ENCODE data around the gene OR2K2.
A peak's percentile ranks its signal among the peaks of the same experiment; 100 is the strongest.
"Not testable (repeated sequence)": the region's sequence is repeated elsewhere in the genome, so short reads cannot be mapped to it uniquely, and the experiment has no call there.

Gene OR2K2

DNA sequence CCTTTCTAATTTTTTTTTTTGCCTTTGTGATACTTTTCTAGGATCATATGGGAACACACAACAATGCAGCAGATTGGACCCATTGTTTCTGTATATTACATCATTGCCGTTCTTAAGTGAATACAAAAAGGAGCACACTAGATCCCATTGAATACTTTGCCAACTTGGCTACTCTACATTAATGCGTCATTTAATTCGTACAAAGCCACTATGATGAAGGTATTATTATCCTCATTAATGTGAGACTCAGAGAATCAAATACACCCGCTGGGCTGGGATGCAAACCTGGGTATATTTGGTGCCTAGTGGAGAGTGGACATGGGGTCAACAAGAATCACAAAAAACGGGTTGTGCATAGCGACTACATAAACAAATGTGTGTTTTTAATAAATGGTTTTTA is 31.9 kb downstream of the OR2K2 start:
- DNase-seq (ENCODE audit: low read depth) = no peak

DNA sequence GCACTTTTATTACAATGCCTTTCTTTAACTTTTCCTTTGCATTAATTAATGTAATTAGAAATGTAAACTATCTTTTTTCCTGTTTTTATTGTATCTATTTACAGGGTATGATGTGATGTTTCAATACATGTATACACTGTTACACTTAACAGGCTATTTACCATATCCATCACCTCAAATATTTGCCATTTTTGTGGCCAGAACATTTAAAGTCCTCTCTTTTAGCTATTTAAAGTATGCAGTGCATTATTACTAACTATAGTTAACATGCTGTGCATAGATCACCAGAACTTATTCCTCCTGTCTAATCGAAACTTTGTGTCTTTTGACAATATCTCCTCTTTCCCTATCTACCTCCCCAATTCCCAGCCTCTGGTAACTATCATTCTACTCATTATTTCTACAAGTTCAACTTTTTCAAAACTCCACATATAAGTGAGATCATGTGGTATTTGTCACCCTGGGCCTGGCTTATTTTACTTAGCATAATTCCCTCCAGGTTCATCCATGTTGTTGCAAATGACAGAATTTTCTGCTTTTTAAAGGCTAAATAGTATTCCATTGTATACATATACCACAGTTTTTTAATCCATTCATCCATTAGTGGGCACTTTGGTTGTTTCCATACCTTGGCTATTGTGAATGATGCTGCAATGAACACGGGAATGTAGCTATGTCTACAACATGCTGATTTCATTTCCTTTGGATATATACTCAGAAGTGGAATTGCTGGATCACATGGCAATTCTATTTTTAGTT is 32.8 kb downstream of the OR2K2 start:
- DNase-seq (ENCODE audit: low read depth) = no peak

DNA sequence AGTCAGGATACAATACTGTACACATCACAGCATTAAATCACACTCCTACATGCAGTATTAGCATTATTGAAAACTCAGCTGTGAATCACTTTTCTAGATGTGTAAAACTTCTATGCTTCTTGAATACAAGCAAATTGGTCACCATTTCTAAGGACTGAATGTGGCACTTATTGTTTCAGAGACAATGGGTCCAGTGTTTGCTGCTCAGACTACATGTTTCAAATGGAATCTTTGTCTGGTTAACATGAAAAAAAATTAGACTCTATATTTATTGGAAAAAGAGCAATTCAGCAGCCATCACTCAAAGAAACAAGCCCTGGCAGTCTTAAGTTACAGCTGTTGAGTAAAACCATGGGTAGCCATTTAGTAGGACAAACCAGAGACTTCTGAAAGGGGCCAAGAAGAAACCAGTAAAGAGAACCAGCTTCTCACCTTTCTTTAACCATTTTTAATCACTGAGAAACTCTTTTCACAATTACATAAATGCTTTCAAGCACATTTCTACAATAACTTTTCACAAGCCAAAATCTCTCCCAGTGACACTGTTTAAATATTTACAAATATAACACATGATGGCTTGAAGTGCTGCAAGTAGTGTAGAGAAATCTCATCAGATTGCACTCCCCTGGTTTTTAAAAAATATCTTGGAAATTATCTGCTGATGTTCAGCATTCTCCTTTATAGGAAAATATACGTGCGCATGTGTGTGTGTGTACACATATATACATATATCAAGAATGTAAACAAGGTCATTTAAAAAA is 35.2 kb downstream of the OR2K2 start:
- DNase-seq (ENCODE audit: low read depth) = no peak

DNA sequence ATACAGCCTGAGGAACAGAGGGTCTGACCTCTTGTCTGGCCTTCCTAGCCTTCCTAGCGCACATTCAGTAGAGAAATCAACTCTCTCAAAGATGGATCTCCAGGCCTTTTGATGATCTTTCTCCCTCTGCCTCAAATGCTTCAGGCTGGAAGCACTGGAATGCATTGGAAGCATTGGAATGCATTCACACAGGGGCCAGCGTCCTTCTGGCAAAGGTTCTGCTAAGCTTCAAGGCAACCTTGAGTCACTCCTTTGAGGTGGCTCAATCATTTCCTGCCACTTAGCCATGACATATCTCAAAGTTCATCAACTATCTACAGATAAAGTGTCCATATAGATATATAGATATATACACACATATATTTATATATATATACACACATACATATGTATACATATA is 42.9 kb downstream of the OR2K2 start:
- DNase-seq (ENCODE audit: low read depth) = peak; percentile 75

DNA sequence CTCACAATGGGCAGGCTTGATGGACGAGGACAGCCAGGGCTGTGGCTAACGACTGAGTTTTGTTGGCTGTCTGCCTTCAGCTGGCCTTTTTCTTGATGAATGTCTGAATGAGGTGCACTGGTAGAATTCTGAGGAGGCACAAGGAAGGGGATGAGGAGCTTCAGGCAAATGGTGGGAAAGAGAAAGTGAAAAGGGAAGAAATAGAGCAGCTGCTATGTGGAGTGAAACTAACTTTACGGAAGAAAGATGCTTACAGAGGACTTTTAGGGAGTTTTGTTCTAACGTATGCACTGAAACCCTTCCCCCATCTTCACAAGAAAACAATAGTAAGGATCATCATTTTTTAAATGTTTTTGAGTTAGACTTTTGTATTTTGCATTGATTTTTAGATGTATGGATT is 45.3 kb downstream of the OR2K2 start:
- DNase-seq (ENCODE audit: low read depth) = no peak

DNA sequence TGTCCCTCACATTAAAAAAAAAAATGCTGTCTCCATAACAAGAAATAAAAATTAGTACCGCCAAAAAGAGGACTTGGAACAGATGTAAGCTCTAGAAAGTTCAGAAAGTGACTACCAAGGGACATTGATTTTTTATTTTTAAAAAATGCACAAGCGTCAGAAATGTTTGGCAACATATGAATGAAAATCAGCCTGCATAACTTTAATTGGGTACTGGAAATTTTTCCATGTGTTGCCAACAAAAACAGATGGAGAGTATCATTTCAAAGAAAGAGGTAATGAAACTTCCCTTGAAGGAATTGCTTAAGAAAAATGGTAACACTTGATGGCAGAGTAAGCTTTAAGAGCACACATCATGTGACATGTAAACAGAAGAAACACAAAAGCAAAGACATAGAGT is 47.2 kb downstream of the OR2K2 start:
- no peak for DNase-seq (ENCODE audit: low read depth)

DNA sequence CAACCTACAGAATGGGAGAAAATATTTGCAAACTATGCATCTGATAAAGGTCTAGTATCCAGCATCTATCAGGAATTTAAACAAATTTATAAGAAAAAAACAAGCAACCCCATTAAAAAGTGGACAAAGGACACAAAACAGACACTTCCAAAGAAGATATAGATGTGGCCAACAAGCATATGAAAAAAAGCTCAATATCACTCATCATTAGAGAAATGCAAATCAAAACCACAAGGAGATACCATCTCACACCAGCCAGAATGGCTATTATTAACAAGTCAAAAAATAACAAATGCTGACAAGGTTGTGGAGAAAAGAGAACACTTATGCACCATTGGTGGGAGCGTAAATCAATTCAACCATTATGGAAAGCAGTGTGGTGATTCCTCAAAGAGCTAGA is 49.2 kb downstream of the OR2K2 start:
- DNase-seq (ENCODE audit: low read depth) = not testable (repeated sequence)

All from HS-5 (cell line).